Smooth muscle cell (in vitro differentiated cells): Measurements from ENCODE around the gene CASP9. TPM values are rescaled to one million over a fixed set of nuclear protein-coding genes. Genes with fewer than 3 reads are reported as not detected.

Source experiments
- DNase-seq: peaks from one replicate; lab custom pipeline; 2025; ENCODE audit not compliant: unreplicated experiment; lab: John Stamatoyannopoulos, UW
- H2AFZ ChIP-seq: fragments of 200-600 bp; sonication (generic); 2 replicates; pipeline ENCODE4 v1.6.0; 2016; ENCODE audit warnings: antibody characterized with exemption, low read depth, mild to moderate bottlenecking
- H3F3A ChIP-seq: fragments of 200-600 bp; sonication (generic); 2 replicates; pipeline ENCODE4 v1.6.0; 2017; ENCODE audit warnings: antibody characterized with exemption, low read depth
- H3K27ac ChIP-seq: fragments of 200-600 bp; sonication (generic); 2 replicates; pipeline ENCODE4 v1.5.1; 2016; ENCODE audit warnings: low read depth, mild to moderate bottlenecking
- H3K27me3 ChIP-seq: fragments of 200-600 bp; sonication (generic); 2 replicates; pipeline ENCODE4 v1.6.1; 2016; ENCODE audit warnings: low read depth, mild to moderate bottlenecking
- H3K36me3 ChIP-seq: fragments of 200-600 bp; sonication (generic); 2 replicates; pipeline ENCODE4 v1.5.1; 2016; ENCODE audit warnings: low read depth
- H3K4me1 ChIP-seq: fragments of 200-600 bp; sonication (generic); 2 replicates; pipeline ENCODE4 v1.5.1; 2016; ENCODE audit warnings: low read depth
- H3K4me2 ChIP-seq: fragments of 200-600 bp; sonication (generic); 2 replicates; pipeline ENCODE4 v1.6.0; 2016; ENCODE audit warnings: mild to moderate bottlenecking
- H3K4me3 ChIP-seq: fragments of 200-600 bp; sonication (generic); 2 replicates; pipeline ENCODE4 v1.5.1; 2016; ENCODE audit warnings: mild to moderate bottlenecking
- H3K79me2 ChIP-seq: fragments of 200-600 bp; sonication (generic); 2 replicates; pipeline ENCODE4 v1.6.0; 2016; ENCODE audit warnings: low read depth, mild to moderate bottlenecking
- H3K9ac ChIP-seq: fragments of 200-600 bp; sonication (generic); 2 replicates; pipeline ENCODE4 v1.6.0; 2016; ENCODE audit warnings: low read depth
- H3K9me3 ChIP-seq: fragments of 200-600 bp; sonication (generic); replicated peaks from 2 replicates; pipeline ENCODE4 v1.5.1; 2016; ENCODE audit warnings: low read depth
- H4K20me1 ChIP-seq: fragments of 200-600 bp; sonication (generic); 2 replicates; pipeline ENCODE4 v1.6.0; 2016; ENCODE audit warnings: low read depth
- CTCF ChIP-seq: fragments of 200-600 bp; sonication (generic); IDR thresholded peaks from 2 replicates; pipeline ENCODE4 v1.5.1; 2017; ENCODE audit warnings: borderline replicate concordance, mild to moderate bottlenecking, antibody characterized with exemption; ENCODE audit not compliant: insufficient read depth, poor library complexity, severe bottlenecking
- WGBS: methylation state at CpG from one replicate; pipeline ENCODE4 v1.1.7; 2016; ENCODE audit warnings: low lambda C conversion rate; 5-methylcytosine and 5-hydroxymethylcytosine counted together
- polyA plus RNA-seq: library from polyadenylated mRNA; unstranded; fragments of >200 nt; fragmentation: Nextera tagmentation; extraction: Ambion mirVana; gene quantifications from 2 replicates; pipeline ENCODE4 v1.2.1, GENCODE V29; 2016
- small RNA-seq: library from RNA; depleted of rRNA; stranded (forward); fragments of <200 nt; gene quantifications from one replicate; pipeline ENCODE3, GENCODE V24; 2014
- total RNA-seq: library from RNA; depleted of rRNA; stranded (reverse); fragments of >200 nt; gene quantifications from 2 replicates; pipeline ENCODE4 v1.2.3, GENCODE V29; 2014

CASP9 gene
- total and polyA plus RNA-seq, 2 experiments from 2014 or later: 4.2 to 4.8 TPM

GRCh38 chr1:15442759-15443158, 81.3 kb downstream of the CASP9 start:
- 91% methylated on average over 5 of the region's 5 CpGs for WGBS
- TF ChIP-seq CTCF: no peak
- peaks cover 18% of the 10 kb centered on the region for H3K27me3 ChIP-seq

DNA sequence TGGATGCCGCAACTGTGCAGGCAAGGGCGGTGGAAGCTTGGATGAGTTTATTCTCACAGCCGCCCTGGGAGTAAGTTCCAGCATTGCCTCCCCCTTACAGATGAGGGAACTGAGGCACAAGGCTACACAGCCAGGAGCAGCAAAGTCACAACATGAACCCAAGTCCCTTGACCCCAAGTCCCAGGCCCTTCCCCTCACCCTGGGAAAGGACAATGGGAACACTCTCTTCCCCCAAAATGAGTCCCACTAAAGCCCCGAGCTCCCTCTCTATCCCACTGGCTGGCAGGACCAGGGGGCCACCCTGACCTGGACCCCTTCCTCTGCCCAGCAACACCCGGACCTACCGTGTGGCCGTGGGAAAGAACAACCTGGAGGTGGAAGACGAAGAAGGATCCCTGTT, 81.9 kb downstream of the CASP9 start:
- TF ChIP-seq CTCF: no peak
- no peaks in the 10 kb centered on the region for H3K4me1 ChIP-seq
- no peak overlapping the region for H2AFZ ChIP-seq
- no peak overlapping the region for H3K4me3 ChIP-seq
- H4K20me1 ChIP-seq: no peaks in the 10 kb centered on the region
- H3F3A ChIP-seq: no peaks in the 10 kb centered on the region
- H3K9ac ChIP-seq: no peak overlapping the region
- 95% methylated on average over 8 of the region's 8 CpGs for WGBS
- peaks cover 13% of the 10 kb centered on the region for H3K27me3 ChIP-seq
- H3K4me2 ChIP-seq: no peak overlapping the region
- no peaks in the 10 kb centered on the region for H3K9me3 ChIP-seq
- no peak overlapping the region for H3K27ac ChIP-seq
- DNase-seq: no peak
- no peaks in the 10 kb centered on the region for H3K79me2 ChIP-seq
- no peaks in the 10 kb centered on the region for H3K36me3 ChIP-seq

More at GRCh38 chr1:15442759-15443158, 81.3 kb downstream of the CASP9 start:
- H3K9ac ChIP-seq: no peak overlapping the region
- no peak overlapping the region for H3K27ac ChIP-seq
- no peak overlapping the region for H3K4me3 ChIP-seq
- H3K36me3 ChIP-seq: no peaks in the 10 kb centered on the region
- no peak for DNase-seq
- no peaks in the 10 kb centered on the region for H4K20me1 ChIP-seq
- no peak overlapping the region for H2AFZ ChIP-seq
- H3K4me2 ChIP-seq: no peak overlapping the region
- no peaks in the 10 kb centered on the region for H3K9me3 ChIP-seq
- H3K4me1 ChIP-seq: no peaks in the 10 kb centered on the region
- H3K79me2 ChIP-seq: no peaks in the 10 kb centered on the region
- no peaks in the 10 kb centered on the region for H3F3A ChIP-seq

Small RNA genes within 50 kb of the gene (small RNA-seq; reads per million reads assigned to genes)
- gene SCARNA21B: 0.11 reads per million

Other genes with a start within 250 kb of the CASP9 start
- gene EFHD2, start 114.3 kb downstream of the CASP9 start, total RNA-seq: 7.0 and 10.4 TPM in 2 replicates
- gene EFHD2, start 114.3 kb downstream of the CASP9 start, polyA plus RNA-seq: 22.9 and 34.1 TPM in 2 replicates
- gene CTRC, start 85.8 kb downstream of the CASP9 start, total RNA-seq: not detected in 2 replicates
- gene CTRC, start 85.8 kb downstream of the CASP9 start, polyA plus RNA-seq: 1.2 TPM in 1 of 2 replicates, not detected in the other
- gene CELA2A, start 67.5 kb downstream of the CASP9 start, total RNA-seq: 2.6 TPM in 1 of 2 replicates, not detected in the other
- not detected in 2 replicates for gene CELA2A, start 67.5 kb downstream of the CASP9 start, polyA plus RNA-seq
- gene CELA2B, start 48.1 kb downstream of the CASP9 start, total RNA-seq: not detected in 2 replicates
- gene CELA2B, start 48.1 kb downstream of the CASP9 start, polyA plus RNA-seq: not detected in 2 replicates
- gene DNAJC16, start 2.6 kb upstream of the CASP9 start, total RNA-seq: 18.3 and 23.1 TPM in 2 replicates
- gene DNAJC16, start 2.6 kb upstream of the CASP9 start, polyA plus RNA-seq: 4.0 and 5.6 TPM in 2 replicates
- 0.04 and 0.36 TPM in 2 replicates for gene AGMAT, start 60.8 kb upstream of the CASP9 start, total RNA-seq
- 0.11 and 0.56 TPM in 2 replicates for gene AGMAT, start 60.8 kb upstream of the CASP9 start, polyA plus RNA-seq
- 10.9 and 11.4 TPM in 2 replicates for gene DDI2, start 93.2 kb upstream of the CASP9 start, total RNA-seq
- gene DDI2, start 93.2 kb upstream of the CASP9 start, polyA plus RNA-seq: 1.5 and 3.5 TPM in 2 replicates
- gene PLEKHM2, start 160.1 kb upstream of the CASP9 start, total RNA-seq: 29.5 and 39.6 TPM in 2 replicates
- 26.5 and 32.0 TPM in 2 replicates for gene PLEKHM2, start 160.1 kb upstream of the CASP9 start, polyA plus RNA-seq
- 0.22 and 0.76 TPM in 2 replicates for gene SLC25A34, start 212.0 kb upstream of the CASP9 start, total RNA-seq
- 1.6 and 2.1 TPM in 2 replicates for gene SLC25A34, start 212.0 kb upstream of the CASP9 start, polyA plus RNA-seq
- gene TMEM82, start 218.3 kb upstream of the CASP9 start, total RNA-seq: not detected in 2 replicates
- not detected in 2 replicates for gene TMEM82, start 218.3 kb upstream of the CASP9 start, polyA plus RNA-seq
- 31.1 and 36.7 TPM in 2 replicates for gene FBLIM1, start 234.6 kb upstream of the CASP9 start, total RNA-seq
- gene FBLIM1, start 234.6 kb upstream of the CASP9 start, polyA plus RNA-seq: 50.8 and 72.9 TPM in 2 replicates